GM12875 (cell line): Measurements from ENCODE around the gene SYNE2.

Experiments
- H3K4me3 ChIP-seq: one replicate; pipeline ENCODE4 v1.5.1; 2011; ENCODE audit warnings: low read depth, low read length, control low read depth
- TF ChIP-seq, protein P1 (sequence below): IDR thresholded peaks from 2 replicates; pipeline ENCODE4 v1.5.1; 2011; ENCODE audit warnings: low read depth, mild to moderate bottlenecking, control low read depth, inconsistent platforms, low read length, moderate library complexity, borderline replicate concordance; ENCODE audit not compliant: insufficient read depth

Gene SYNE2

DNA sequence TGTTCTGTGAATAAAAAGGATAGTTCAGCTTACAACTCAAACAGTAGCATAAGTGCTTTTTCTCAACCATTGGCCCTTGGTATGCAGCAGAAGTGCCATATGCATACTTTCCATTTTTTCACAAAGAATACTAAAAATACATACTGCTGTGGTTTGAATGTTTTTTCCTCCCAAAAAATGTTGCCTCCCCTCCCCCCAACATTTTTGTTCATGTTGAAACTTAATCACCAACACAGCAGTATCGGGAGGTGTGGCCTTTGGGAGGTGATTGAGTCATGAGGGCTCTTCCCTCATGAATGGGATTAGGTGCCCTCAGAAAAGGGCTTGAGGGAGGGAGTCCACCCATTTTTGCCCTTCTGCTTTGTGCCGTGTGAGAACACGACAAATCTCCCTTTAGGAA is 242.8 kb downstream of the SYNE2 start:
- no peak overlapping the region for H3K4me3 ChIP-seq
- TF ChIP-seq, protein P1, sequence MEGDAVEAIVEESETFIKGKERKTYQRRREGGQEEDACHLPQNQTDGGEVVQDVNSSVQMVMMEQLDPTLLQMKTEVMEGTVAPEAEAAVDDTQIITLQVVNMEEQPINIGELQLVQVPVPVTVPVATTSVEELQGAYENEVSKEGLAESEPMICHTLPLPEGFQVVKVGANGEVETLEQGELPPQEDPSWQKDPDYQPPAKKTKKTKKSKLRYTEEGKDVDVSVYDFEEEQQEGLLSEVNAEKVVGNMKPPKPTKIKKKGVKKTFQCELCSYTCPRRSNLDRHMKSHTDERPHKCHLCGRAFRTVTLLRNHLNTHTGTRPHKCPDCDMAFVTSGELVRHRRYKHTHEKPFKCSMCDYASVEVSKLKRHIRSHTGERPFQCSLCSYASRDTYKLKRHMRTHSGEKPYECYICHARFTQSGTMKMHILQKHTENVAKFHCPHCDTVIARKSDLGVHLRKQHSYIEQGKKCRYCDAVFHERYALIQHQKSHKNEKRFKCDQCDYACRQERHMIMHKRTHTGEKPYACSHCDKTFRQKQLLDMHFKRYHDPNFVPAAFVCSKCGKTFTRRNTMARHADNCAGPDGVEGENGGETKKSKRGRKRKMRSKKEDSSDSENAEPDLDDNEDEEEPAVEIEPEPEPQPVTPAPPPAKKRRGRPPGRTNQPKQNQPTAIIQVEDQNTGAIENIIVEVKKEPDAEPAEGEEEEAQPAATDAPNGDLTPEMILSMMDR, result no peak

DNA sequence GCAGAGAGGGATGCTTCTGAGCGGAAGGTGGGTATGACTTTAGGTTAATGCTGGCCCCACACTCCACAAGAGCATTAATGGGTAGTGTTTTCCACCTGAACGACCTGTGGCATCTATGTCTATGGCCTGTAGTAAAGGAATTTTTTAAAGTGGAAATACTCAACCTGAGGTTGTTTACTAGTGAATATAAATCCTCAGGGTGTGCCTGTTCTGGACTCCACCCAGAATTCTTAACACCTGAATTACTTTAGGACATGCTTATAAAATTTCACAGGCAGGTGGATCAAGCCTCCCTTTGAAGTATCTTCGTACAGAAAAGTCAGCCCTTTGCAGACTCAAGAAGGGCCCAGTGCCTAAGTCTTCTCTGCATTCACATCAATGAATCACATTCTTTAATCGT is 245.3 kb downstream of the SYNE2 start:
- no peak overlapping the region for H3K4me3 ChIP-seq
- TF ChIP-seq, protein P1, result no peak

DNA sequence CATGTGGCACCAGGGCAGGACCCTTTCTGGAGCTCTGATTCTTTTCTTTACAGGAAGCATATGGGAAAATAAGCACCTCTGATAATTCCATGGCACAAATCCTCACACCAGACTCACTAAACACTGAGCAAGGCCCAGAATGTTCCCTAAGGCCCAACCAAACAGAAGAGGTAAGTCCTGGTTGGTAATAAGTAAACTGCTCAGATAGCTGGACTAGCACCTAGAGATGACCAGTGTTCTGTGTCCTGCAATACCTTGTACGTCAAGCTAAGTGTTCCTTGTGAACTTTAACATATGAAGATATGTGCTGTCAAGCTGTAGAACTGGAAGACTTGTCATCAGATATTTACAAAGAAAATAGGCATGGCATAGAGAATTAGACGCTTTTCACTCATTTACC is 254.6 kb downstream of the SYNE2 start:
- no peak overlapping the region for H3K4me3 ChIP-seq
- TF ChIP-seq, protein P1, result no peak

DNA sequence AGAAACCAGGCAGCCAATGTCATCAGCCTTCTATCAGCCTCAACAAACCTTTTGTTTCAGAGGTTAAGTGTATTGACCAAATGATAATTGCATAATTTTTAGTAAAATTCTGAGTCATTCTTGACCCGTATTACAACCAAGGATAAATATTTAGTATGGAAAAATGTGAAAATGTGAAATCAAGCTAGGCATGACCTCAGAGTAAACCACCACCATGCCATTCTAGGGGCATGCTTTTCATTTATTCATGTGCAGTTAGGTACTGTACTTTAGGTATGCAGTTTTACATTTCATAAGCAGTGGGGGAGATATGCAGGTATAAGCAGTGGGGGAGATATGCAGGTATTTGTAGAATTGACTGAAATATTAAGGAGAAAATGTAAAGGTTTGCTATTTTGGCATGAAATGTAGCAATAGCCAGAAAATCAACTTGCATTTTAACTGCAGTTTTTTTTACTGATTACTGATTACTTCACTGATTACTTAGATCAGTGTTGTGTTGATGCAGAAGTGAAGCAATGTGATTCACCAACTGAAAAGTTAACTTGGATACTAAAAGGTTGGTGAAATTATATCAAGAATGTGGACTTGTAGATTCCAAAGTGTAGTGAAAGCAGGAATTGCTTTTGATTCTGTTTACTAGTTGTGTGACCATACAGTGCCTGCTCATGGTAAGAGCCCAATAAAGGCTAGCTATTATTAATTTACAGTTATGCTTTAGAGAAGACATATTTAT is 257.2 kb downstream of the SYNE2 start:
- TF ChIP-seq, protein P1, result no peak
- H3K4me3 ChIP-seq, result no peak overlapping the region

DNA sequence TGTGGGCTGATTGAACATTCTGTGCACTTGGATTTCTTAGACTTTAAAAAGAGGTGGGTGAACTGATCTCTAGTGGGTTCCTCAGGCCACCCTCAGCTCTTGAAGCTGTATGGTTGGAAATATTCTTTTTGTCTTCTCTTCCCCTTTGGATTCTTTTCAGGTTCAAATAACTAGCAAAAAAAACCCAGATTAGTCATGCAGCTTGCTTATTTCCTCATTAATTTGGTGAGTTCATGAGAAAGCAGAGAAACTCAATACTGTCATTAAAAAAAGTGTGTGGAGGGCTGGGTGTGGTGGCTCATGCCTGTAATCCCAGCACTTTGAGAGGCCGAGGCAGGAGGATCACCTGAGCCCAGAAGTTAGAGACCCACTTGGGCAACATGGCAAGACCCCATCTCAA is 258.0 kb downstream of the SYNE2 start:
- no peak overlapping the region for H3K4me3 ChIP-seq
- TF ChIP-seq, protein P1, result no peak

DNA sequence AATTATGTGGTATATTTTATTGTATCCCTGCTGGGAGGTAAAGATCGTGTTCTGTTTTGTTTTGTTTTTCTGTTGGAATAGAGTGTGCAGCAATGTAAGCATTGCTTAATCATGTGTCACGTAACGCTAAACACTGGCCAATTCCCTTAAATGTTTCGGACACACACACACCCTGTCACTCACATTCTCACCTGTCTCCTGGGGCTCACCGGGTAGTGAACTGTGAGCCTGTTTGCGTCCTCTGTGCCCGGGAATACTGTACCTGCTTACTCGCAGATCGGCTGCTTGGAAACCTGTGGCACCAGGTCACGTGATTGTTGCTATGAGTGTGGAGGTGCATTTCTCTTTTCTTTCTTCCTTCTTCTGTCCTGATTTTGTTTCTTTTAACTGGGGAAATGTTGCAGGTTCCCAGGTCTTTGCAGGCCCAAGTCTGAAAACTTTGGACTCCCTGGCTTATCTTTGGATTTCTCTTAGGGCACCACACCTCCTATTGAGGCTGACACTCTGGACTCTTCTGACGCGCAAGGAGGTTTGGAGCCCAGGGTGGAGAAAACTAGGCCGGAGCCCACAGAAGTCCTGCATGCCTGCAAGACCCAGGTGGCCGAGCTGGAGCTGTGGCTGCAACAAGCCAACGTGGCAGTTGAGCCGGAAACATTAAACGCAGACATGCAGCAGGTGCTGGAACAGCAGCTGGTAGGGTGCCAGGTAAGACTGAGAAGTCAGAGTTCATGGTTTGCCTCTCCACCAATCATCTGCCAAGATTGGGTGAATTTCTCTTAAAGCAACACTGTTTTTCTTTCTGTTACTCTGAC is 260.3 kb downstream of the SYNE2 start:
- H3K4me3 ChIP-seq, result no peak overlapping the region
- TF ChIP-seq, protein P1, result no peak

DNA sequence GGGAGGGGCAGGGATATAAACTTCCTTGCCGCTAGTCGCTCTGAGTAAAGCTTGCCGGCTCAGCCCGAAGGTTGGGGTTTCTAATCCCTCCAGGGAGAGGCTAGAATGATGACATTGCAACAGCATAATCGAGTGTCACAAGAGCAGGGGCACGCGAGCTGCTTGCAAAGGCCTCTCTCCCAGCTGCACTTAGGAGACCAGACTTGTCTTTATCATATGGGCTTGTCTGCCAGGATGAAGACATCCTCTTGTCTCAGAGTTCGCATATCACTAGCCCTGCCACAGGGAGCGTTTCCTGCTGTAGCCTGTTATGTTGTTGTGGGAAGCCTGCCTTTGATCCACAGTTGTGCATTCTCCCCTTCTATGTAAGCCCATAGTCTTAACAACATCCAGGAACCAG is 261.4 kb downstream of the SYNE2 start:
- no peak overlapping the region for H3K4me3 ChIP-seq
- TF ChIP-seq, protein P1, result no peak
